ENCODE measurements around the gene FIG4. TPM values are rescaled to one million over a fixed set of nuclear protein-coding genes. Genes with fewer than 3 reads are reported as not detected.
"Not testable (repeated sequence)": the region's sequence is repeated elsewhere in the genome, so short reads cannot be mapped to it uniquely, and the experiment has no call there.

The FIG4 gene
- total RNA-seq, 2 donors from 2014 or later, result 20.9 to 23.9 TPM

- intact Hi-C loops (cut with DNase I), result no loop called here
- DNase-seq (ENCODE audit: low spot score), result no peak
These were observed 49.7 kb downstream of the FIG4 start for GRCh38 chr6:109740787-109741186.

- no peak for DNase-seq (ENCODE audit: low spot score)
- intact Hi-C loops (cut with DNase I), result no loop called here
These were observed 52.6 kb downstream of the FIG4 start for GRCh38 chr6:109743739-109744138.

- DNase-seq (ENCODE audit: low spot score); intact Hi-C loops (cut with DNase I): not testable (repeated sequence)
These were observed 53.7 kb downstream of the FIG4 start for GRCh38 chr6:109744779-109745178.

- intact Hi-C loops (cut with DNase I), result no loop called here
- no peak for DNase-seq (ENCODE audit: low spot score)
These were observed 56.1 kb downstream of the FIG4 start for GRCh38 chr6:109747221-109747620.

GRCh38 chr6:109759098-109759955 is 68.2 kb downstream of the FIG4 start:
- intact Hi-C loops (cut with DNase I), result no loop called here

GRCh38 chr6:109760208-109760607 is 69.1 kb downstream of the FIG4 start:
- intact Hi-C loops (cut with DNase I), result no loop called here
- DNase-seq (ENCODE audit: low spot score), result no peak

More at GRCh38 chr6:109759098-109759955, 68.2 kb downstream of the FIG4 start:
- no peak for DNase-seq (ENCODE audit: low spot score)

- intact Hi-C loops (cut with DNase I), result no loop called here
- DNase-seq (ENCODE audit: low spot score), result no peak
These were observed 71.1 kb downstream of the FIG4 start for GRCh38 chr6:109762166-109762565.

GRCh38 chr6:109762769-109763441 is 71.8 kb downstream of the FIG4 start:
- no peak for DNase-seq (ENCODE audit: low spot score)
- intact Hi-C loops (cut with DNase I), result no loop called here

GRCh38 chr6:109766167-109766566 is 75.1 kb downstream of the FIG4 start:
- DNase-seq (ENCODE audit: low spot score), result no peak
- intact Hi-C loops (cut with DNase I), result no loop called here

GRCh38 chr6:109767961-109768360 is 76.9 kb downstream of the FIG4 start:
- intact Hi-C loops (cut with DNase I), result no loop called here
- no peak for DNase-seq (ENCODE audit: low spot score)

- DNase-seq (ENCODE audit: low spot score), result no peak
- intact Hi-C loops (cut with DNase I), result no loop called here
These were observed 77.4 kb downstream of the FIG4 start for GRCh38 chr6:109768485-109768884.

GRCh38 chr6:109769213-109769612 is 78.1 kb downstream of the FIG4 start:
- intact Hi-C loops (cut with DNase I), result no loop called here
- DNase-seq (ENCODE audit: low spot score), result no peak

- DNase-seq (ENCODE audit: low spot score), result no peak
- intact Hi-C loops (cut with DNase I), result no loop called here
These were observed 79.0 kb downstream of the FIG4 start for GRCh38 chr6:109770047-109770446.

GRCh38 chr6:109770779-109771178 is 79.7 kb downstream of the FIG4 start:
- intact Hi-C loops (cut with DNase I), result no loop called here

GRCh38 chr6:109771939-109772755 is 81.1 kb downstream of the FIG4 start:
- intact Hi-C loops (cut with DNase I); DNase-seq (ENCODE audit: low spot score): not testable (repeated sequence)

More at GRCh38 chr6:109770779-109771178, 79.7 kb downstream of the FIG4 start:
- no peak for DNase-seq (ENCODE audit: low spot score)

- intact Hi-C loops (cut with DNase I), result no loop called here
- no peak for DNase-seq (ENCODE audit: low spot score)
These were observed 81.9 kb downstream of the FIG4 start for GRCh38 chr6:109772883-109773431.

- DNase-seq (ENCODE audit: low spot score), result no peak
- intact Hi-C loops (cut with DNase I), result no loop called here
These were observed 89.9 kb downstream of the FIG4 start for GRCh38 chr6:109781001-109781400.

GRCh38 chr6:109782491-109782999 is 91.4 kb downstream of the FIG4 start:
- DNase-seq (ENCODE audit: low spot score), result no peak
- intact Hi-C loops (cut with DNase I), result no loop called here

- intact Hi-C loops (cut with DNase I), result no loop called here
- no peak for DNase-seq (ENCODE audit: low spot score)
These were observed 92.3 kb downstream of the FIG4 start for GRCh38 chr6:109783250-109783986.
